Endothelial cell of umbilical vein (primary cell): ENCODE results near the gene PRRC2A. TPM values are rescaled to one million over a fixed set of nuclear protein-coding genes. Genes with fewer than 3 reads are reported as not detected.
A peak's percentile ranks its signal among the peaks of the same experiment; 100 is the strongest.

Source experiments
- BruUV-seq: library from RNA; stranded (reverse); fragments of 400-500 nt; replicated peaks from 2 replicates; lab custom pipeline; 2021; lab: Mats Ljungman, UMichigan
- CTCF ChIA-PET: fragments of 300-600, 350-600 bp; sonication (Branson Sonifier 250); formaldehyde crosslinking; loops from one replicate; lab custom pipeline; 2021; ENCODE audit warnings: antibody characterized with exemption, inconsistent platforms; lab: Charles Lee
- POLR2A ChIA-PET: fragments of 300-600, 350-600 bp; sonication (Branson Sonifier 250); formaldehyde crosslinking; loops from one replicate; lab custom pipeline; 2021; ENCODE audit warnings: antibody characterized with exemption, inconsistent platforms; lab: Charles Lee
- DNase-seq: peaks from one replicate; pipeline ENCODE4 v3.0.0-alpha.2; 2011; ENCODE audit warnings: low read depth, low spot score
- FAIRE-seq: peaks from 2 replicates; lab custom pipeline; 2011; peaks lifted over from hg19 to GRCh38; lab: Jason Lieb, UNC
- H2AFZ ChIP-seq: 2 replicates; pipeline ENCODE4 v1.6.0; 2012; ENCODE audit warnings: low read depth, low read length, control low read depth, inconsistent platforms
- H3K27ac ChIP-seq: 2 replicates; pipeline ENCODE4 v1.5.1; 2011; ENCODE audit warnings: low read depth, mild to moderate bottlenecking, control low read depth, low read length, moderate library complexity; ENCODE audit not compliant: insufficient read depth
- H3K27me3 ChIP-seq, 2 experiments: 2 replicates each; pipeline versions ENCODE4 v1.6.0 to v1.6.1; 2011; ENCODE audit warnings: low read length in 2 of 2, mixed read lengths in 1 of 2; ENCODE audit not compliant: control insufficient read depth in 2 of 2, insufficient read depth in 2 of 2
- H3K36me3 ChIP-seq, 2 experiments: 2 replicates in 1 of 2; 3 replicates in 1 of 2; pipeline ENCODE4 v1.5.1; 2011; ENCODE audit warnings: low read length in 2 of 2, mild to moderate bottlenecking in 1 of 2, moderate library complexity in 1 of 2; ENCODE audit not compliant: control insufficient read depth in 2 of 2, insufficient read depth in 2 of 2; ENCODE audit errors: extremely low read depth in 1 of 2
- H3K4me1 ChIP-seq: 3 replicates; pipeline ENCODE4 v1.5.1; 2011; ENCODE audit warnings: mild to moderate bottlenecking, low read length; ENCODE audit not compliant: control insufficient read depth, insufficient read depth; ENCODE audit errors: extremely low read depth
- H3K4me2 ChIP-seq: 2 replicates; pipeline ENCODE4 v1.6.1; 2011; ENCODE audit warnings: low read length, control low read depth, mixed read lengths; ENCODE audit not compliant: insufficient read depth
- H3K4me3 ChIP-seq, 3 experiments: fragments of 200-600 bp in 1 of 3; sonication (generic), shearing (Covaris generic) in 1 of 3; replicated peaks in 1 of 3; 2 replicates each; pipeline ENCODE4 v1.5.1; 2011 to 2016; ENCODE audit warnings: control low read depth in 3 of 3, low read length in 3 of 3, mild to moderate bottlenecking in 2 of 3, inconsistent platforms in 1 of 3, low read depth in 1 of 3, moderate library complexity in 1 of 3; ENCODE audit not compliant: insufficient read depth in 1 of 3
- H3K79me2 ChIP-seq: 2 replicates; pipeline ENCODE4 v1.6.0; 2012; ENCODE audit warnings: low read length, inconsistent platforms; ENCODE audit not compliant: control insufficient read depth, insufficient read depth
- H3K9ac ChIP-seq: replicated peaks from 2 replicates; pipeline ENCODE3; 2011; ENCODE audit warnings: low read length, control low read depth; ENCODE audit not compliant: insufficient read depth; ENCODE audit errors: extremely low read depth
- H3K9me1 ChIP-seq: replicated peaks from 3 replicates; pipeline ENCODE4 v1.6.0; 2011; ENCODE audit warnings: mild to moderate bottlenecking, low read length; ENCODE audit not compliant: control insufficient read depth, insufficient read depth; ENCODE audit errors: extremely low read depth
- H3K9me3 ChIP-seq: replicated peaks from 2 replicates; pipeline ENCODE4 v1.5.1; 2012; ENCODE audit warnings: low read length, inconsistent platforms; ENCODE audit not compliant: control insufficient read depth, insufficient read depth
- H4K20me1 ChIP-seq: replicated peaks from 2 replicates; pipeline ENCODE3; 2011; ENCODE audit warnings: mild to moderate bottlenecking, low read length; ENCODE audit not compliant: control insufficient read depth, insufficient read depth; ENCODE audit errors: extremely low read depth
- EZH2 ChIP-seq: IDR thresholded peaks from 2 replicates; pipeline ENCODE4 v1.6.1; 2012; ENCODE audit warnings: borderline replicate concordance, low read depth, mild to moderate bottlenecking, moderate library complexity, low read length, inconsistent platforms; ENCODE audit not compliant: severe bottlenecking
- GATA2 ChIP-seq: IDR thresholded peaks from 2 replicates; pipeline ENCODE4 v1.7.0; 2011; ENCODE audit warnings: low read depth, mild to moderate bottlenecking, moderate library complexity, mixed read lengths, low read length; ENCODE audit not compliant: insufficient read length, insufficient read depth
- MYC ChIP-seq: IDR thresholded peaks from one replicate; pipeline ENCODE4 v1.6.1; 2011; ENCODE audit warnings: mild to moderate bottlenecking, low read depth, low read length
- POLR2A ChIP-seq: IDR thresholded peaks from 2 replicates; pipeline ENCODE4 v1.6.1; 2012; ENCODE audit warnings: low read depth, mild to moderate bottlenecking, control low read depth, low read length
- POLR2AphosphoS5 ChIP-seq: IDR thresholded peaks from 2 replicates; pipeline ENCODE4 v1.6.1; 2012; ENCODE audit warnings: low read depth, mild to moderate bottlenecking, control low read depth, low read length, moderate library complexity; ENCODE audit not compliant: insufficient read depth
- dilution Hi-C: fragments of 300-500 bp; cut with MboI; formaldehyde crosslinking; loops from one replicate; pipeline ENCODE4 v1.15.0; 2019; ENCODE audit warnings: low sequenced_read_pairs; ENCODE audit not compliant: extremely low pct_ligation_motif_present
- intact Hi-C: fragments of 100-400 bp; cut with micrococcal nuclease; formaldehyde crosslinking; loops from one replicate; pipeline ENCODE4 v1.10.0; 2022
- polyA plus RNA-seq, 4 experiments: library from polyadenylated mRNA; depleted of rRNA in 3 of 4; stranded (reverse) in 3 of 4; unstranded in 1 of 4; fragments of >200 nt; gene quantifications; 2 replicates each; pipeline versions ENCODE4 v1.2.1 to v1.2.3, GENCODE V29; 2011 to 2012; ENCODE audit warnings: missing spikeins in 1 of 4
- total RNA-seq: library from RNA; stranded (reverse); gene quantifications from 2 replicates; pipeline ENCODE4 v1.2.3, GENCODE V29; 2021
- TF ChIP-seq, protein P1 (sequence below): IDR thresholded peaks from 2 replicates; pipeline ENCODE4 v1.6.1; 2011; ENCODE audit not compliant: insufficient read depth, insufficient read length
- TF ChIP-seq, protein P2 (sequence below), 2 donors: IDR thresholded peaks; 1 replicate in 1 of 2; 2 replicates in 1 of 2; pipeline ENCODE4 v1.5.1; 2011; ENCODE audit warnings: low read length in 2 of 2, mild to moderate bottlenecking in 2 of 2, moderate library complexity in 2 of 2, control low read depth in 1 of 2, inconsistent platforms in 1 of 2, low read depth in 1 of 2; ENCODE audit not compliant: insufficient read depth in 1 of 2; ENCODE audit errors: extremely low read depth in 1 of 2

PRRC2A gene
- total and polyA plus RNA-seq, 2 donors (not counting 3 experiments of a cell fraction or from before 2014, with no cell fraction given) = 88.4 to 229 TPM

DNA sequence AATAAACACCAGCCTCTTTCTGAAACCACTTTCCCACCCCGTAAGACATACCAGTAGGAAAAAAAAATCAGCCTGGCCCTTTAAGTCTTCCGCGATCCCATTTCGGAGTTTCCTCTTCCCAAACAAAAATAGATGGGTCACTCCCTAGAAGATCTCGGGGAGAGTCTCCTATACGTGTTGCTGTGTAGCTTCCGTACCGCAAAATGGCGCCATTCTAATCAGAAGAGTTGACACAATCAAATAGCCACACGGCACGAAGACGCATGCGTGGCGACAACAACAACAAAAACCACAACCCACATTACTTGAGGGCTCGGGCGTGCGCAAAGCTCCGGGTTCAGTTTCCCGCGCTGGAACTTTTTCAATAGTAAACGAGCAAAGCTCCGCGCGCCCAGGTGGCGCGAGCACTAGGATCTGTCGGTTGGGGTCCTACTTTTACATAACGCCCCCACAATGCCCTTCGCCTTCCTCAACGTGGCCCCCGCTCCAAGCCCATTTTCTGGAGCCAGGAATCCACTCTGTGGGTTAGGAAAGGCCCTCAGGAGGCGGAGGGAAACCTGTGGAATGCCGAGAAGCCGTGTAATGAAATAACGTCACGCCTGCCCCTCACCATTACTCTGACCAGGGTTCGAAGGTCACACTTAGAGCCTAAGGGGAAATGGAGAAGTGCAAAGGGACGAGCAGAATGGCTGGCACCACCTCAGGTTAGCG, 44.4 kb downstream of the PRRC2A start, which contains the start of gene GPANK1:
Gene GPANK1, minus strand, starts transcription at position 208 of the 711 bp plus-strand sequence. CDS start 519 bp downstream, outside the sequence.
- peak within 1 kb of the TSS; percentile 77 for H3K27ac ChIP-seq
- H3K79me2 ChIP-seq = peaks cover 36% of the 10 kb centered on the region
- dilution Hi-C loops (no loop called here), intact Hi-C loops (loop anchor here (1.0 to 10.0 kb wide), 7 partner anchors 13 to 530 kb away; partner anchors contain the start of genes ATP6V1G2, BAG6, GPSM3 and PBX2)
- peaks cover 20 to 21% of the 10 kb centered on the region in 2 experiments for H3K36me3 ChIP-seq
- CTCF ChIA-PET = interaction anchor here (0.8 to 5.7 kb wide), 7 partner anchors 9 to 142 kb away, joined by 3 to 38 read pairs (median 4); partner anchors contain the start of genes APOM, ATP6V1G2, BAG6 and LSM2
- FAIRE-seq (peak; percentile 99), DNase-seq (peak; percentile 95)
- TF ChIP-seq GATA2 (no peak), EZH2 (no peak), POLR2A (peak; percentile 38), MYC (no peak), POLR2AphosphoS5 (peak; percentile 41)
- TF ChIP-seq, protein P1, sequence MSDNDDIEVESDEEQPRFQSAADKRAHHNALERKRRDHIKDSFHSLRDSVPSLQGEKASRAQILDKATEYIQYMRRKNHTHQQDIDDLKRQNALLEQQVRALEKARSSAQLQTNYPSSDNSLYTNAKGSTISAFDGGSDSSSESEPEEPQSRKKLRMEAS = peak; percentile 51
- TF ChIP-seq, protein P2, sequence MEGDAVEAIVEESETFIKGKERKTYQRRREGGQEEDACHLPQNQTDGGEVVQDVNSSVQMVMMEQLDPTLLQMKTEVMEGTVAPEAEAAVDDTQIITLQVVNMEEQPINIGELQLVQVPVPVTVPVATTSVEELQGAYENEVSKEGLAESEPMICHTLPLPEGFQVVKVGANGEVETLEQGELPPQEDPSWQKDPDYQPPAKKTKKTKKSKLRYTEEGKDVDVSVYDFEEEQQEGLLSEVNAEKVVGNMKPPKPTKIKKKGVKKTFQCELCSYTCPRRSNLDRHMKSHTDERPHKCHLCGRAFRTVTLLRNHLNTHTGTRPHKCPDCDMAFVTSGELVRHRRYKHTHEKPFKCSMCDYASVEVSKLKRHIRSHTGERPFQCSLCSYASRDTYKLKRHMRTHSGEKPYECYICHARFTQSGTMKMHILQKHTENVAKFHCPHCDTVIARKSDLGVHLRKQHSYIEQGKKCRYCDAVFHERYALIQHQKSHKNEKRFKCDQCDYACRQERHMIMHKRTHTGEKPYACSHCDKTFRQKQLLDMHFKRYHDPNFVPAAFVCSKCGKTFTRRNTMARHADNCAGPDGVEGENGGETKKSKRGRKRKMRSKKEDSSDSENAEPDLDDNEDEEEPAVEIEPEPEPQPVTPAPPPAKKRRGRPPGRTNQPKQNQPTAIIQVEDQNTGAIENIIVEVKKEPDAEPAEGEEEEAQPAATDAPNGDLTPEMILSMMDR (IDR thresholded peaks at IDR 0.05; ENCODE audit: extremely low read depth in 1 of 2, insufficient read depth in 1 of 2, low read depth in 1 of 2, low read length in 2 of 2) = no peak
- no peaks in the 10 kb centered on the region for H3K27me3 ChIP-seq
- H3K4me1 ChIP-seq = peaks cover 31% of the 10 kb centered on the region
- H2AFZ ChIP-seq = peak within 1 kb of the TSS; percentile 58
- no peaks in the 10 kb centered on the region for H4K20me1 ChIP-seq
- H3K4me3 ChIP-seq = peak within 1 kb of the TSS; percentile 70 to 94 (median 72)
- H3K9ac ChIP-seq = peak within 1 kb of the TSS; percentile 79
- no peaks in the 10 kb centered on the region for H3K9me1 ChIP-seq
- no TSS peak for BruUV-seq
- POLR2A ChIA-PET = interaction anchor here (0.7 to 1.3 kb wide), 7 partner anchors 12 to 163 kb away, joined by 3 to 5 read pairs (median 4); partner anchors contain the start of genes ABHD16A, BAG6, HSPA1B and LSM2
- H3K4me2 ChIP-seq = peak within 1 kb of the TSS; percentile 86
- no peaks in the 10 kb centered on the region for H3K9me3 ChIP-seq
